Measurements from ENCODE around the gene FCAMR.

- TF ChIP-seq CTCF (IDR thresholded peaks at IDR 0.05) (no peak), POLR2A (IDR thresholded peaks at IDR 0.05) (no peak)
Measured at GRCh38 chr1:206992790-206993189, 22.5 kb upstream of the FCAMR start.
